HK-2 (cell line): Measurements from ENCODE around the gene BIN2.

ENCODE experiments used
- DNase-seq: peaks from one replicate; pipeline ENCODE4 v3.0.0-alpha.2; 2018; ENCODE audit not compliant: unreplicated experiment

The BIN2 gene

GRCh38 chr12:51323966-51324895 is at the start of gene BIN2:
Gene BIN2 (minus strand): TSS chr12:51324174. CDS start chr12:51324102, 72 bp downstream.
- no peak for DNase-seq

- DNase-seq: no peak
These were observed 49.2 kb upstream of the BIN2 start for GRCh38 chr12:51373187-51373586.

- DNase-seq: no peak
These were observed 48.0 kb upstream of the BIN2 start for GRCh38 chr12:51372021-51372420.

- DNase-seq: peak; percentile 91
These were observed 47.5 kb upstream of the BIN2 start for GRCh38 chr12:51371295-51371953.

DNA sequence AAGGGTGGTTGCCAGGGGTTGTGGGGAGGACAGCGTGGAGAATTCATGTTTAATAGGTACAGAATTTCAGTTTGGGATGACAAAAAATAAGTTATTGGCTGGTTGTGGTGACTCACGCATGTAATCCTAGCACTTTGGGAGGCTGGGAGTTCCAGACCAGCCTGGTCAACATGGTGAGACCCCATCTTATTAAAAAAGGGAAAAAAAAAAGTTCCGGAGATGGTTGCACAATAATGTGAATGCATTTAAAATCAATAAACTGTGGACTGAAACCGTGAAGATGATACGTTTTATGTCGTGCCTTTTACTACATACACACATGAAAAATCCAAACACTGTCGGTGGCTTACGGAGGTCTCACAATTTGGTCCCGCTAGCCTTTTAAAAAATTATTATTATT is 46.7 kb upstream of the BIN2 start:
- no peak for DNase-seq

- no peak for DNase-seq
These were observed 45.6 kb upstream of the BIN2 start for GRCh38 chr12:51369581-51369980.

- peak; percentile 76 for DNase-seq
These were observed 44.9 kb upstream of the BIN2 start for GRCh38 chr12:51368640-51369517.

DNA sequence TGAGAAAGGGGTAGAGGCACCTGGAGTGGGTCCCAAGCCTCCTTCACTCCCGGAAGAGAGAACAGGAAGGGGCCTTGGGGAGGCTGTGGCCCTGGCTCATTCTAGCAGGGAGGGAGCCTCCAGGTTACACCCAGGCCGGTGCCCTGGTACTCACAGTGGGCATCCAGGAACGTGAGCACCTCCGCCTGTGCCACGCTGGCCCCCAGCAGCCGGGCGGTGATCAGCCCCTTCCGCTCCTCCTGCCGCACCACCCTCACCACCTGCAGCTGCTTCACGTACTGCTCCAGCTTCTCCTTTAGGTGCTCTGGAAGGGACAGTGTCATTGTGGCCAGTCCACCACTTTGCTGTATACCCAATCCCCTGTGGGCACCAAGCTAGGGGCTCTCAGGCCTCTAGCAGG is 41.3 kb upstream of the BIN2 start:
- DNase-seq: no peak

DNA sequence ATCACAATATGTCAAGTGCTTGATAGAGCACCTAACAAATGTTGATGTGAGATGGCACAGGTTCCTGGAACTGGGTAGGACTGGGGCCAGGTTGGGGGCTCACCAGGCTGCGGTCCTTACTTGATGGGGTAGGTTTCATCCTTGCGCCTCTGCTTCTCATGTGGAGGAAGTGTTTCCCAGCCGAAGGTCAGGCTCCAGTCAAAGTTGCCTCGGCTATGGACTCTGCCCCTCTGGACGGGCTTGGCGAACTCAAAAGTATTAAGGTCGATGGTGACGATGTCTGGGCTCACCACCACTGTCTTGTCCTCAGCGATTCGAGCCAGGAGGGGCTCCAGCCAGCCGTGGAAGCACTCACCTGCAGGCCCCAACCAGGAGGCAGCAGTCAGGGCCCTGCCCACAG is 40.0 kb upstream of the BIN2 start:
- no peak for DNase-seq

DNA sequence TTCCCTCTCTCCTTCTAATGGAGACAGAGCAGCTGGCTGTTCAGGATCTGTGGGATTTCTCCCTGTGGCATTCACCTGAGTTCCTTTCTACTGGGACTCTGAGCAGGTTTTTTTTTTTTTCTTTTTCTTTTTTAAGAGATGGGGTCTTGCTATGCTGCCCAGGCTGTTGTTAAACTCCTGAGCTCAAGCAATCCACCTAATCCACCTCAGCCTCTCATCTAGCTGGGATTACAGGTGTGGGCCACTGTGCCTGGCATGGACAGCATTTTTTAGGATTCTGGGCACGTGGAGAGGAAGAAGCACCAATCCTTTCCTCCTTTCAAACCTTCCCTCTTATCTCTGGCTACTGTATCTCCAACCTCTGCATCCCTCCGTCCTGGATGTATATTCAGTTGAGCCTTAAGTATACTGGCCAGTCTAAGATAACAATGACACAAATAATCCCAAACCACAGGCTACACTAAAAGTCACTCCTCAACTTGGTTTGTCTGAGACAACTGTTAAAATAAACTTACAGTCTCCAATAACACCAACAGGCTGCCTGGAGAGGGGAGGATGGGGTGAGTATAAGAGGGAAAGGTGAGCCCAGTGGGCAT is 38.9 kb upstream of the BIN2 start:
- no peak for DNase-seq

DNA sequence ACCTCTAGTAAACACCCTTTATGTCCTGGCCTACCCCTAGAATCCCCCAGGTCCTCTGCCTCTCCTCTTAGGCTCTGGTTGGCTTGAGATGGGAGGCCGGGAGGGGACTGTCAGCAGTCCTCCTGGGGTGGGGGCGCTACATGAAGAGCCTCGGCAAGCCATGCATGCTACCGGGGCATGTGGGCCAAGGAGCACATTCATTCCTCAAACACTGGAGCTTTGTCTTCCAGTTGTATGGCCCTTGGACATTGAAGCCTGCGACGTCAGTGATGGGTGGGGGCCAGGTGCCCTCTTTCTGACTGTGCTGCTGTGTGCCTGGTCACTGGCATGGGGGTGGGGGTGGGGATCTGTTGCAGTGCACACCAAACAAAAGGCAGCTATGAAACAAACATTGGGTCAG is 38.3 kb upstream of the BIN2 start:
- no peak for DNase-seq

- DNase-seq: no peak
These were observed 37.4 kb upstream of the BIN2 start for GRCh38 chr12:51361161-51362016.

DNA sequence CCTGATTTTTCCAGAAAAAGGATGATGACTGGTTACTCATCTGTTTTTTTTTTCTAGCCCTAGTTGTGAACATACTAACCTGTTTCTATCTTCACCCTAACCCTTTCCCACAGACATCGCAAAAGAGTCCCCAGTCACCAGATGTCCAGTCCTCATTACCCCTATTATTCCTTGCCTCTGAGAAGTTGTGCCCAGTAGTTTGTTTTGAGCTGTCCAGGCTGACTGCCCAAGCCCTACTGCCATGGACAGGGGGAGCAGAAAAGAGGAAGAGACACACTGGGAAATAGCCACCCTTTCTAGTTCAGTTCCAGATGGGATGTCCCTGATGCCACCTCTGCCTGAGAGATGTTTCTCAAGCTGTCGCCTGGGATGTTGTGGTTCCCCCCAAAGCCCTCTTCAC is 36.3 kb upstream of the BIN2 start:
- no peak for DNase-seq

- no peak for DNase-seq
These were observed 35.9 kb upstream of the BIN2 start for GRCh38 chr12:51359851-51360250.

DNA sequence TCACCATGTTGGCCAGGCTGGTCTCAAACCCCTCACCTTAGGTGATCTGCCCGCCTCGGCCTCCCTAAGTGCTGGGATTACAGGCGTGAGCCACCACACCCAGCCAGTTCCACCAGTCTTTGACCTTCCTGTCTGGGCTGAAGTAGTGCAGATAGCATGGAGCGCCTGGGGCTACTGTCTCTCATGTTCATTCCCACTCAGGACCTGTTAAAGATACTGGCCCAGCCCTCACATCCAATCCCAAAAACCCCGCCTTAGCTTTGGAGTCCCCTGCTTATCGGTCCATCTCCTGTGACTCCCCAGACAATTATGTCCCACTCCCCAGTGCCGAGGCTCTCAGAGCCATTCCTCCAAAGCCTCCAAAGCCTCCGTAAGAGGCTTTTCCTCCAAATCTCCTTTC is 34.5 kb upstream of the BIN2 start:
- DNase-seq: no peak

- DNase-seq: no peak
These were observed 33.5 kb upstream of the BIN2 start for GRCh38 chr12:51357374-51358047.

- peak; percentile 22 for DNase-seq
These were observed 28.0 kb upstream of the BIN2 start for GRCh38 chr12:51351913-51352532.

DNA sequence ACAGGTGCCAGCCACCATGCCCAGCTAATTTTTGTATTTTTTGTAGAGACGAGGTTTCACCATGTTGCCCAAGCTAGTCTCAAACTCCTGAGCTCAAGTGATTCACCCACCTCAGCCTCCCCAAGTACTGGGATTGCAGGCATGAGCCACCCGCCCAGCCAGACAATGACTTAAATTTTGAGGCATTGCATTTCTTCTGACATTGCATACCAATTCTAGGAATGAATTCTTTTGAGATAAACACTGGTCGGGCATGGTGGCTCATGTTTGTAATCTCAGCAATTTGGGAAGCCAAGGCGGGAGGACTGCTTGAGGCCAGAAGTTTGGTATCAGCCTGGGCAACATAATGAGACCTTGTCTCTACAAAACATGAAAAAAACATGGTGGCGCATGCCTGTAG is 25.1 kb upstream of the BIN2 start:
- DNase-seq: no peak

GRCh38 chr12:51348116-51348515 is 24.1 kb upstream of the BIN2 start:
- no peak for DNase-seq

- DNase-seq: no peak
These were observed 22.6 kb upstream of the BIN2 start, which contains the start of gene CELA1 for GRCh38 chr12:51346581-51346980. Gene CELA1 (minus strand): TSS chr12:51346679. CDS start chr12:51346638, 41 bp downstream.
